Measurements from ENCODE around the gene ATF4.

DNA sequence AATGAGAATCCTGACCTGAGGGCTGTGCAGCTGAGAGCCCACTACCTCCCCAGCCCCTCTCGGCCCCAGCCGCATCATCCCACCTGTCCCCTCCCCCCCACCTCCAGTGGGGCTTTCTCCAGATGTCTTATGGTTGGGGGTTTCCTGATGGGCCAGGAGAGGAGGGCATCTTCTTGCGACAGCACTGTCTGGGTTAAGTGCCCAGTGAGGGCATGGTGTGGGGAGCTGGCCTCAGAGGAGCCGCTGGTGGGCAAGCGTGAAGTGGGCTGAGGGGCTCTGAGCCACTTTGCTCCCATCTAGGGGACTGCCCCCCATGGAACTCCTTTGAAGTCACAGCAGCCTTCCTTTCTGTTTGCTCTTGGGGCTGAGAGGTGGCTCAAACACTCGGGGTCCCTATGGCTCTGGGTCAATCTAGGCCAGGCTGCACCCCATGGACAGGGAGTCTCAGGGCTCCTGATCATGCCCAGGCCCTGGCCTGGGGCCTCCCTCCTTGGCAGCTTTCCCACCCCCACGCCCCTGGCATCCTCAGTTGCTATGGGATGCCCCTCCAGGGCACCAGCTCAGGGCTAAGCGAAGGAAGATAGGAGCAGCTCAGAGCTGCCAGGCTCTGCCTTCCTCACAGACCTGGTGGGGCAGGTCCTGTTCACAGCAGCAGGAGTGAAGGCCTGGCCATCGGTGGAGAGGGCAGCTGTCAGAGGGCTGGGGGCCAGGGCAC is 29.2 kb upstream of the ATF4 start:
- TF ChIP-seq NPAS2 (CRISPR knock-in tag; IDR thresholded peaks at IDR 0.05; ENCODE audit: borderline replicate concordance) (no peak), ZNF615 (CRISPR knock-in tag; IDR thresholded peaks at IDR 0.05; ENCODE audit: borderline replicate concordance) (no peak), HES4 (CRISPR knock-in tag; IDR thresholded peaks at IDR 0.05; ENCODE audit: borderline replicate concordance) (no peak), PPARG (CRISPR knock-in tag; conservative IDR thresholded peaks at IDR 0.05) (no peak), POLR2A (IDR thresholded peaks at IDR 0.05; ENCODE audit: insufficient read depth in 1 of 2, low read depth in 2 of 2, low read length in 2 of 2) (no peak), ZNF207 (IDR thresholded peaks at IDR 0.05; ENCODE audit: borderline replicate concordance) (no peak), HHEX (CRISPR knock-in tag; IDR thresholded peaks at IDR 0.05) (no peak)

Measured in HepG2 (cell line).